Measurements from ENCODE around the gene ZNF407.

The ZNF407 gene

DNA sequence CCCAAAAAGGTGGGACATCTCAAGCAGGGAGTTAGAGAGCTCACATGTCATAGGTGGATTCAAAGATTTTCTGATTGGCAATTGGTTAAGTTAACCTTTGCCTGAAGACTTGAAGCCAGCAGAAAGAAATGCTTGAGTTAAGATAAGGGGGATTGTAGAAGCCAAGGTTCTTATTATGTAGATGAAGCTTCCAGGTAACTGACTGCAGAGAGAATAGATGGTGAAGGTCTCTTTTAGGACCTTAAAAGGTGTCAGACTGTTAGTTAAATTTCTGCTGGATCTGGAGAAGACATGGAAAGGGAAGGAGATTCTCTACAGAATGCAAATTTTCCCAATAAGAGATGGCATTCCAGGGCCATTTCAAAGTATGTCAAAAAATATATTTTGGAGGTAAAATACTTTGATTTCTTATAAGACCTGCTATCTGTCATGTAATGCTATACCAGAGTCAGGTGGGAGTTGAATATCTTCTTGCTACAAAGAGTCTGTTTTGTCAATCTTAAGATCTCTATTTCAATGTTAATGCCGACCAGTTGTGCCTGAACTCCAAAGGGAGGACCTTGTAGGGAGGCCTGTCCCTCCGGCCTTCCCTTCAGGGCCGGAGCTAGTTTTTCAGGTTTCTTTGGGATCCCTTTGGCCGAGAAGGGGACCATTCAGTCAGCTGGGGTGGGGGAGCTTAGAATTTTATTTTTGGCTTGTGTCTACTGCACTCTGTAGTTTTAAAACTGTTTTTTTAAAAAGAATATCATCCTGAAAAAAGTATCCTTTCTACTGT is 330.7 kb downstream of the ZNF407 start:
- DNase-seq (ENCODE audit: low read depth in 2 of 2), result no peak

DNA sequence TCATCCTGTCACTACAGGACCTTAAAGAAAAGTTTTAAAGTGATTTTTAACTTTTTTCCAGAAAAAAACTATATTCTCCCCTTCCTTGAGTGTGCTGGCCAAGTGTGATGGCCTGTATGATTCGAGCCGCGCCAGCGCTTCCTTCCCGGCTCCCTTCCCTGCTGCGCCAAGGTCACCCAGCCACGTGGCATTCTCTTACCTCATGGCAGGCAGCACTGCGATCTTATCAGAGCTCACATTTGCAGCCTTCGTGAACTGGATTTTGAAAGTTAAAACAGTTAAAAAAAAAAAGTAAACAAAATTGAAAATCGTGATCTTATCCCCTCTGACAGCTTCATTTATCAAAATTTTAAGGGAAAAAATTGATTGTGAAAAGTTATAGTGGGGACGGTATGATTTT is 331.4 kb downstream of the ZNF407 start:
- no peak for DNase-seq (ENCODE audit: low read depth in 2 of 2)

DNA sequence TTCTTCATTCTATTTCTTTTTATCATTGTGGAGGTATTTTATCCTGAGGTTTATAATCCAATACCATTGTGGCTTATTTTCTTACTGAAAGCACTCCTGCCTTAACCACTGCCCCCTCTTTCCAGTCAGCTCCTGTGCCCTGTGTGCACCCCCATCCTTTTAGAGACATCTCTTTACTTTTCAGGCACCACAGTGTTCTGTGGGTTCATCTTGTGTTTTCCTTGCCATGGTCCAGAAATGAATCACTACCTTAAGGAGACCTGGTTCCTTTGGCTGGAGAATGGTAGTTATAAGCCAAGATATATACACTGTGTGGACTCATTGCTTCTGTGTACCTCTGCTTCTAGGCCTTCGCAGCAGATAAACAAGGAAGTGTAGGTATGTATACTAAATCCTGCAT is 332.9 kb downstream of the ZNF407 start:
- DNase-seq (ENCODE audit: low read depth in 2 of 2), result no peak

DNA sequence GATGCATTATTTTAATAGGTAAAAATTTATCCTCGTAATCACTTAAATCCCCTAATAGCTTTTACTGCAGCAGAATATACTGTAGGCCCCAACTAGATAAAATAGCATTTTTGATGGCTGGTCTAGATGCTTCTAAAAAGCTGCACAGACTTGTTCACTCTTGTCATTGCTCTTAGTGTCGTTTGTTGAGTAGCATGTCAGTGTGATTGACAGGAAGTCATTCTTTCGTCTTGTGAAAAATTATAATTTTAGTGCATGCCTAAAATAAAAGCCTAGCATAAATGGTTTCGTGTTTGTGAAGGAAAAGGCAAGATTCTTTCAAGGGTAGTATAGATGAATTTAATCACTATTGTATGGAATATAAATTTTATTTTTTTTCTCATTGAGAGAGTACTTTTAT is 336.3 kb downstream of the ZNF407 start:
- DNase-seq (ENCODE audit: low read depth in 2 of 2), result no peak

DNA sequence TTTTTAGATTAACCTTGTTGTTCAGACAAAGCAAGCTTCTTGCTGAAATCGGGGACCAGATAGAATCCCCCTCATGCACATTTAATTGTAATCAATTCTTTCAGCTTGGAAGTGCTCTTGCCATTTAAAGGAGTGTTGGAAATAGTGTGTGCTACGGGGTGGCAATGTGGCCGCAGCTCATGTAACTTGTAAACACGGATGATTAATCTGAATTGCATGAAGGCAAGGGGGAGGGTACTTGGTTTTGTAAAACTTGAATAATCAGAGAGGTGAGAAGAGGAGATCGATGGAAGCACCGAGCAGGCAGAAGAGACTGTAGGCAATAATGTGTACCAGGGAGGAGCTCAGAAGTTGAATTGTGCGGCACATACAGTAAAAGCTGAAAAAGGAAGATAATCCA is 337.8 kb downstream of the ZNF407 start:
- no peak for DNase-seq (ENCODE audit: low read depth in 2 of 2)

DNA sequence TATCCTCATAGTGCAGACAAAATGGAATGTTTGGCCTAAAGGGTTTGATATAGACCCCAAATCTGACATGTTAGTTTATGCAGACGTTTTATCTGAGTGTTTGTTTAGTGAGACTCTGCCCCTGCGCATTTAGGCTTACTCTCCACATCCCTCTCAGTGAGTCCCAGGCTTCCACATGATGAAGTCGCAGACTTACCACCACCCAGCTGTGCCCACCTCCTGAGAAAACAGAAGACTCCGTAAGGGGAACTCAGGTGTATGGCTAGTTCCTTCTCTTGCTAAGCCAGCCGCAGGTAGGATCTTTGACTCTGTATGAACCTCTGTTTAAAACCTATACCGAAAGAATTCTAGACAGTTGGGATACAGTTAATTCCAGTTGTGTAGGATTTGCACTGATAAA is 338.7 kb downstream of the ZNF407 start:
- DNase-seq (ENCODE audit: low read depth in 2 of 2), result no peak

- DNase-seq (ENCODE audit: low read depth in 2 of 2), result no peak
These were observed 339.6 kb downstream of the ZNF407 start for GRCh38 chr18:74937291-74937690.

DNA sequence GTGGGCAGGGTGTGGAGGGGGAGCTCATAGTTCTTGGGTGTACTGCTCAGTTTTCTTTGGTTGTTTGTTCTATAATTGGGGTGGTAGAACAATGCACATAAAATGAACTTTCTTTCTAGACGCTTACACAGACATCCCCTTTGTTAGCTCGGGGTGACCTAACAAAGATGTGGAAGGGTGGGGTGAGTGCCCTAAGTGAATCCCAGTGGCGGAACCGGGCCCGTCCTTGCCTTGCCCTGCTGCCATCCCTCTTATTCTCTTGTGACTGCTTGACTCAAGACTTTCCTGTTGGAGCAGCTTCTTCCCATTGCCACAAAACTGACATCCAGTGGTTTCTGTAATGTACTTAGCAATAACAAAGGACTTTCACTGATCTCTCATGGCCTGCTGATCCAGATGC is 343.2 kb downstream of the ZNF407 start:
- DNase-seq (ENCODE audit: low read depth in 2 of 2), result no peak

DNA sequence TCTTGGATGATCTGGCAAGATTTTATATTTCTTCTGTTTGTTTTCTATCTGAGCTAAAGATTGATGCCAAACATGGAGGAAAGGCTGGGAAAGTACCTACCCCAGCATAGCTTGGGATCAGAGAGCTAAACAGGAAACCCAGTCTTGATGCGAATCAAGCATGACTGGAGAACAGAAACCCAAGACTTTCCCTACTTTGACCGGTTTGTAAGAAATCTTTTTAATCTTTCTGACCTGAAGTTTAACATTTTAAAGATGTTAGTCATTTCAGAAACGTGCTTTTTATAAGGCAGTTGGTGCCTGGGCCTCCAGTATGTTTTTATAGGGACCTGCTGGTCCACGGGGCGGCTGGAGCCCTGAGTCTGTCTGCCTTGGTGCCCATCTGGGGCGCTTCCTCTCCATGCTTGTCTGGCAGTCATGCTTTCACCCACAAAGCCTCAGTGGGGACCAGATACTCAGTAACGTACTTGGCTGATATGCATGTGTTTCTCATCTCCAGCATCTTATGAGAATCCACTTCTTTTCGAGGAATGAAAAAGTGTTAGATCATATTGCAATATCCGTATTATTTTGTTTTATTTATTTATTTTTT is 344.7 kb downstream of the ZNF407 start:
- no peak for DNase-seq (ENCODE audit: low read depth in 2 of 2)

DNA sequence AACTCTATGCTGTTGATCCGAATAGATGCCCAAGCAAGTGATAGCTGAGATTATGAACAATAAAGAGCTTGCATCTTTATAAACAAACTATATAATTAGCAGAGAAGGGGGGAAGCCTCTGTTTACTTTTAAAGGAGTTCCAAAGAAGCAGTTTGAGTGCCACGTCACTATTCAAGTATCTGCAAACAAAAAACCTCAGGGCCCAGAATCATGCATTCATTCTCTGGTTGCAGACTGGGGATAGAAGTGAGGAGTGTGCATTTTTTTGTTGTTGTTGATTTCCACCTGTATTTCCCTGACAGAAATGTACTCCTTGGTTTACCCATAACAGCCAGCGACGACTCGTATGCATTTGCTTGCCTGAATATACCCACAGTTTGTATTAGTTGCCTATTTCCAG is 347.0 kb downstream of the ZNF407 start:
- DNase-seq (ENCODE audit: low read depth in 2 of 2), result no peak

DNA sequence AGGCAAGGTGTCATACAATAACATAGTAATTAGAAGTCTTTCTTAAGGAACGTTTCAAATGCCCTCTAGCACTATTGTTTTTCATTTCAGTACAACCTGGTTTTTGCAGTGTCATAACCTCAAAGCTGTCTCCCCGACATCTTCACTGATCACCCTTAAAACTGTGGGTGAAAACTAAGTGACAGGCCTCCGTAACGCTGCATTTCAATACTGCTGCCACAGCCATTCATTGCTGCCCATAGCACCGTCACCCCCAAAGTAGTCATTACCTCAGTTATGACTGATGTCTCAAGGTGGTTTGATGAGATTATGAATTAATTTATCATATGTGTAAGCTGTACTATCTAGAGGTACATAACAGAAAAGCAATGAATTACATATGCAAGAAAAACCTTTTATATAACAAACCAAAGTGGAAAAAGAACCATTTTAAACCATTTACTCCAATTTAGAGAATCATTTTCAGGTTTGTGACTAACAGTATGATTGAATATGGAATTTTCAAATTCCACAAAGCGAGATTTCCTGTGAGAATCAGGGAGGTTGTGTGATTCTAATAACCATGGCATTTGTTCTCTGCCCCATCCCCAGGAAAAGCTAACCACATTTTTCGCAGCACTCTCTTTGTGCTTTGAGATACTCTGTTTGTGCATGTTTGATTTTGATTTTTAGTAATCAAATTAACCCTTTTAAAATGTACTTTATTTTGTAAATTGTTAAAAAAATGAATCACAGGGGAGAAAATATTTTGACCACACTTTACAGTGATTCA is 348.3 kb downstream of the ZNF407 start:
- DNase-seq (ENCODE audit: low read depth in 2 of 2), result no peak

GRCh38 chr18:74946646-74947375 is 349.1 kb downstream of the ZNF407 start:
- DNase-seq (ENCODE audit: low read depth in 2 of 2), result no peak

GRCh38 chr18:74947417-74947816 is 349.7 kb downstream of the ZNF407 start:
- no peak for DNase-seq (ENCODE audit: low read depth in 2 of 2)

- no peak for DNase-seq (ENCODE audit: low read depth in 2 of 2)
These were observed 350.2 kb downstream of the ZNF407 start for GRCh38 chr18:74947875-74948274.

DNA sequence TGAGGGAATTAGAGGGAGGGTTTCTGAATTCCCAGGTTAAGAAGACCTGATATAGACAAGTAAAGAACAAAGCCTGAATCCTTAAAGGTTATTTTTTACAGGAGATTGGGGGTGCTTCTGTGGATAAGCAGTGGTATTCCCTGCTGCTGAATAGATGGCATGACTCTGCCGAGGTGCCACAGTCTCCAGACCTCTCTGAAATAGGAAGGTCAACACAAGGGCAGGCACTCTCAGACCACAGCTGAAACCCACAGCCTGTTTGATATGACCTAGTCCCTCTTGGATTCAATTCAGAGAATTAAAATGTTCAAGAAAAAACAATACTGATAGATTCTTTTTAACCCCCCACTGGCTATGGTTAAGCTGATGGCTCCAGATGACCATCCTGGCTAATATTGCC is 351.9 kb downstream of the ZNF407 start:
- no peak for DNase-seq (ENCODE audit: low read depth in 2 of 2)

- no peak for DNase-seq (ENCODE audit: low read depth in 2 of 2)
These were observed 352.8 kb downstream of the ZNF407 start for GRCh38 chr18:74950479-74950878.

DNA sequence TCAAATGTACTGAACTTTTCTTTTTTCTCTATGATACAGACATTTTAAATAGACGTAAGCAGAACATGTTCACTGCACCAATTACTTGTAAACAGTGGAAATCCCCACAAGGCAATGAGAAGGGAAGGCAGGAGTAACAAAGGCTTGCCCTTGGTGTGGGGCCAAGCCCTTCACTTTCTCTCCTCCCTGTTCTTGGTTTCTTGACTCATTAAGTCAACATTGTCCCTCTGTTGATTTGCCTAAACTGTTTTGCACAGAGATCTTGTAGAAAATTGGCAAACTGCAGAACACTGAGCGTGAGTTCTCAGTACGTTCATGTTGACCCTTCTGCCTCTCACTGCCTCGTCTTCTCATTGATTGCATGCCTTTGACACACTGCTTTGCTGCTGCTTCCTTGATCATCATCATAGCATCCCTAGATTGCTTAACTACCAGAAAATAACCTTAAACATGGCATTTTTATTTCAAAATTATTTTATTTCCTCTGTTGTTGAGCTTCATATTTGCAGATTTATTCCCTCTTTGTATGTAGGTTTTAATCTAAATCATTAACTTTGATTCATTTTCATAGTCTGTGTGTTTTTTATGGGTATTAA is 353.6 kb downstream of the ZNF407 start:
- no peak for DNase-seq (ENCODE audit: low read depth in 2 of 2)

- no peak for DNase-seq (ENCODE audit: low read depth in 2 of 2)
These were observed 360.0 kb downstream of the ZNF407 start for GRCh38 chr18:74957588-74958224.

- no peak for DNase-seq (ENCODE audit: low read depth in 2 of 2)
These were observed 361.5 kb downstream of the ZNF407 start for GRCh38 chr18:74959216-74959615.

DNA sequence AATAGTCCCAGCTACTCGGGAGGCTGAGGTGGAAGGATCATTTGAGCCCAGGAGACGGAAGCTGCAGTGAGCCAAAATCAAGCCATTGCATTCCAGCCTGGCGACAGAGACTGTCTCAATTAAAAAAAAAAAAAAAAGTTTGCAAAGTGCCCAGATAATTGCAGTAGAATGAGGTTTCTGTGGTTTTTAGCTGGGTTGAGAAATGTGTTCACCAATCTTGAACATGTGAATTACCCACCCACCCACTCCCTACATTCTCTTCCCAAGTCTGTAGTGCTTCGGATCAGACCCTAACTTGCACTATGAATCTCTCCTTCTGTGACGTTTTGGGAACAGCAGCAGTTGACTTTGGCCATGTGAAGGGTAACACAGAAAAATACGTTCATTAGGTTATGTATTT is 363.9 kb downstream of the ZNF407 start:
- DNase-seq (ENCODE audit: low read depth in 2 of 2), result no peak

DNA sequence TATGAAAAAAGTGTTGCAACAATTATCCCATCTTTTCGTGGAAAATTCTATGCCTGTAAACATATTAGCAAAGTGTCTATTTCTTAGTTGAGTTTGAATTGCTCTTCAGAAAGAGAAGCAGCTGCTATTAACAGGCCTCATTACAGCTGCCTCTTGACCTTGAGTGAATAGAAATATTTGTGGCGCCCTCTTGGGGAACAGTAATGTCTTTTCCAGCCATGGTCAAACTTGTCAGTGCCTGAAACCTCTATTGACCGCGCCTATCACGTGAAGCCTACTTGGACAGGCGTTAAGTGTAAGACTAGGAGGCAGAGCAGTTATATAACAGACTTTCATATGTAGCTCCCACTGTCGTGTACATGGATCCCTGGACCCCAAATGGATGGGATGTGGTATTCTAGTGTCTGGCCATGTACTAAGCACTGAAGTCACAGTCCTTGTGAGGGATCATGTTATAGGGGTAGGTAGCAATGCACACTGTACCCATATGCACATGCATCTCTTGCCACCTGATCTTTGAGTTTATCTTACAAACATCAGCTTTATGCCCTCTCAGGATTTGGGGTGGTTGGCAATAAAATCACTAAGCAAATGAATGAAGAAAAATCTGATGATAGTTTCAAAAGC is 366.3 kb downstream of the ZNF407 start:
- DNase-seq (ENCODE audit: low read depth in 2 of 2), result no peak

All from stimulated activated CD8-positive, alpha-beta memory T cell treated with anti-CD3 and anti-CD28 coated beads, Interleukin-15, amount 100 ng/mL, for 48 hours (primary cell).